A673 (cell line): ENCODE results near the gene CBLN1.

Experiments used
- EZH2 ChIP-seq: fragments of 200-600 bp; sonication (generic); IDR thresholded peaks from 2 replicates; pipeline ENCODE4 v1.6.1; 2017; ENCODE audit warnings: borderline replicate concordance, low read depth, mild to moderate bottlenecking, mixed read lengths, antibody characterized with exemption, low read length; ENCODE audit not compliant: poor library complexity, severe bottlenecking
- TF ChIP-seq, protein P1 (sequence below): fragments of 300-800, 200-600 bp; sonication (generic); conservative IDR thresholded peaks from 2 replicates; pipeline ENCODE4 v1.5.1; 2017; ENCODE audit warnings: low read depth, mild to moderate bottlenecking, antibody characterized with exemption, low read length, moderate library complexity, mixed read lengths

DNA sequence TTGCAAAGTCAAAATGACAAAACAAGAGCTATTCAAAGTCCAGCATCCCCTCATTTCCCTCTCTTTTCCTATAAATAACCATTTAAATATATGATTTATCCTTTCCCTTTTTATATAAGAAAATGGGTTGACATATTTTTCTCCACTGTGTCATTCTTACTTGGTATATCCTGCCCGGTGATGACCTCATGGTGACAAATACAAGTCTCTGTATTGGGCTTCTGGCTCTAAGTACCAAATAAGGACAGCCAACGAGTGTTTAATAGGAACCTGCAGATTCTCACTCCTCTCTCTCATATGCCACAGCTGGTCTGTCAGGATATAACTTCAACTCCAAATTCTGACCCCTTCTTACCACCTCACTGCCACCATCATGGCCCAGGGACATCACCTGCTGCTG is 25.5 kb upstream of the CBLN1 start:
- TF ChIP-seq, protein P1, sequence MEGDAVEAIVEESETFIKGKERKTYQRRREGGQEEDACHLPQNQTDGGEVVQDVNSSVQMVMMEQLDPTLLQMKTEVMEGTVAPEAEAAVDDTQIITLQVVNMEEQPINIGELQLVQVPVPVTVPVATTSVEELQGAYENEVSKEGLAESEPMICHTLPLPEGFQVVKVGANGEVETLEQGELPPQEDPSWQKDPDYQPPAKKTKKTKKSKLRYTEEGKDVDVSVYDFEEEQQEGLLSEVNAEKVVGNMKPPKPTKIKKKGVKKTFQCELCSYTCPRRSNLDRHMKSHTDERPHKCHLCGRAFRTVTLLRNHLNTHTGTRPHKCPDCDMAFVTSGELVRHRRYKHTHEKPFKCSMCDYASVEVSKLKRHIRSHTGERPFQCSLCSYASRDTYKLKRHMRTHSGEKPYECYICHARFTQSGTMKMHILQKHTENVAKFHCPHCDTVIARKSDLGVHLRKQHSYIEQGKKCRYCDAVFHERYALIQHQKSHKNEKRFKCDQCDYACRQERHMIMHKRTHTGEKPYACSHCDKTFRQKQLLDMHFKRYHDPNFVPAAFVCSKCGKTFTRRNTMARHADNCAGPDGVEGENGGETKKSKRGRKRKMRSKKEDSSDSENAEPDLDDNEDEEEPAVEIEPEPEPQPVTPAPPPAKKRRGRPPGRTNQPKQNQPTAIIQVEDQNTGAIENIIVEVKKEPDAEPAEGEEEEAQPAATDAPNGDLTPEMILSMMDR: no peak
- no peak for TF ChIP-seq EZH2
